MCF 10A (cell line): ENCODE measurements around the gene TECPR2. TPM values are rescaled to one million over a fixed set of nuclear protein-coding genes. Genes with fewer than 3 reads are reported as not detected.
A peak's percentile ranks its signal among the peaks of the same experiment; 100 is the strongest.

ENCODE experiments used
- BruUV-seq: library from RNA; stranded (reverse); fragments of 400-500 nt; replicated peaks from 2 replicates; lab custom pipeline; 2021; lab: Mats Ljungman, UMichigan
- CTCF ChIA-PET: fragments of 300-600 bp; sonication (Branson Sonifier 250); formaldehyde crosslinking; extraction: SDS; loops from one replicate; lab custom pipeline; 2021; ENCODE audit warnings: antibody characterized with exemption, inconsistent platforms; lab: Yijun Ruan, JAX
- POLR2A ChIA-PET: fragments of 300-600, 350-650 bp; sonication (Branson Sonifier 250); formaldehyde crosslinking; extraction: SDS; loops from one replicate; lab custom pipeline; 2020; ENCODE audit warnings: antibody characterized with exemption, inconsistent platforms; lab: Yijun Ruan, JAX
- DNase-seq: peaks from one replicate; pipeline ENCODE4 v3.0.0-alpha.2; 2018; ENCODE audit not compliant: unreplicated experiment
- H3K27ac Mint-ChIP-seq: one replicate; pipeline ENCODE4 v1.8.0; 2022; ENCODE audit warnings: mild to moderate bottlenecking, low read depth, mixed read lengths; ENCODE audit not compliant: unreplicated experiment
- H3K27me3 Mint-ChIP-seq: one replicate; pipeline ENCODE4 v1.8.0; 2022; ENCODE audit warnings: mixed read lengths; ENCODE audit not compliant: insufficient read depth, unreplicated experiment
- H3K36me3 Mint-ChIP-seq: one replicate; pipeline ENCODE4 v1.8.0; 2022; ENCODE audit warnings: mild to moderate bottlenecking, moderate library complexity, mixed read lengths; ENCODE audit not compliant: insufficient read depth, unreplicated experiment
- H3K4me1 Mint-ChIP-seq: one replicate; pipeline ENCODE4 v1.8.0; 2022; ENCODE audit warnings: mixed read lengths; ENCODE audit not compliant: insufficient read depth, unreplicated experiment
- H3K4me3 Mint-ChIP-seq: one replicate; pipeline ENCODE4 v1.8.0; 2022; ENCODE audit warnings: mild to moderate bottlenecking, moderate library complexity, mixed read lengths; ENCODE audit not compliant: unreplicated experiment
- H3K9me3 Mint-ChIP-seq: one replicate; pipeline ENCODE4 v1.8.0; 2022; ENCODE audit warnings: mixed read lengths; ENCODE audit not compliant: unreplicated experiment
- intact Hi-C: fragments of 100-400 bp; cut with micrococcal nuclease; formaldehyde crosslinking; loops from 2 replicates; pipeline ENCODE4 v1.14.1; 2022
- total RNA-seq: library from RNA; stranded (reverse); gene quantifications from 2 replicates; pipeline ENCODE4 v1.2.3, GENCODE V29; 2022
- TF ChIP-seq, protein P1 (sequence below): fragments of 200-600 bp; IDR thresholded peaks from one replicate; pipeline ENCODE4 v1.8.0; 2022; ENCODE audit warnings: antibody characterized with exemption, mild to moderate bottlenecking; ENCODE audit not compliant: unreplicated experiment

Gene TECPR2
- total RNA-seq, 1 experiment from 2014 or later, result 18.4 TPM

DNA sequence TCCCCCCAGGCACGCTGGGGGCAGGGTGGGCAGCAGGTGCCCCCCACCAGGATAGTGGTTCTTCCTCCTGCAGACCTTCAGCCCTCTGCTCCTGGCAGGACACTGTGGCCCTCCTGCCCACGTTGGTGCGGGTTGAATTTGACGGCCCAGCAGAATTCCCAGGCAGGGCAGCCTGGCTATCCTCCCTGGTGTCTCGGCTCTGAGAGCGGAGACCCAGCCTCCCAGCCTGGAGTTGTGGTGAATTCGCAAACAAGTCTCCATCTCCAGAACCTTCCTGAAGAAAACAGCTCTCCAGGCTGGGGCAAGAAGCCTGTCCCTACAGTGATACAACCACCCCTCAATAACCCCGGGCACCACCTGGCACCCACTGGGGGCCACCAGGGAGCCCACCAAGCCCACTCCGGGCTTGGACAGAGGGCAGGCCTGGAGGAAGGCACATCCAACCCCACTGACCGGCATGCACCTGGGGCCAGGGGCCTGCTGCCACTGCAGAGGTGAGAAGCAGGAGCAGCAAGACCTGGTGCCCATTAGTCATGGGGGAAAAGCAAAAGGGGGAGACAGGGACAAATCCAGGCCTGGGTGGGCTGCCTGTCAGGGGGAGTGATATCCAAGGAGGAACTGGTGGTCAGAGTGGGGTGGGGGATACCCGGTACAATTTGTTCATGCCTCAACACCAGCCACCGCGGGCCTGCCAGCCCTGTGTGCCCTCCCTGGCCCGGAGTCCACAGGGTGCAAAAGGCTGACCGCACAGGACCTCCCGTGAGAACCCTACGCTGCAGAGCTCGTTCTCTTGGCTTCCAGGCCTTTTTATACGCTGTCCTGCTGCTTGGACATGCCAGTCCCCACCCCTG lies 143.3 kb downstream of the TECPR2 start:
- Mint-ChIP-seq H3K4me1 (no peaks in the 10 kb centered on the region), H3K27me3 (no peaks in the 10 kb centered on the region), H3K9me3 (no peaks in the 10 kb centered on the region), H3K36me3 (peaks cover 12% of the 10 kb centered on the region), H3K27ac (no peak overlapping the region), H3K4me3 (no peak overlapping the region)
- ChIA-PET CTCF (interaction anchor here (0.6 to 1.0 kb wide), 3 partner anchors 19 to 188 kb away, joined by 3 read pairs; no protein-coding TSS in a partner anchor), POLR2A (no interaction called here)
- intact Hi-C loops, result no loop called here
- DNase-seq, result no peak
- BruUV-seq, result no TSS peak
- TF ChIP-seq, protein P1, sequence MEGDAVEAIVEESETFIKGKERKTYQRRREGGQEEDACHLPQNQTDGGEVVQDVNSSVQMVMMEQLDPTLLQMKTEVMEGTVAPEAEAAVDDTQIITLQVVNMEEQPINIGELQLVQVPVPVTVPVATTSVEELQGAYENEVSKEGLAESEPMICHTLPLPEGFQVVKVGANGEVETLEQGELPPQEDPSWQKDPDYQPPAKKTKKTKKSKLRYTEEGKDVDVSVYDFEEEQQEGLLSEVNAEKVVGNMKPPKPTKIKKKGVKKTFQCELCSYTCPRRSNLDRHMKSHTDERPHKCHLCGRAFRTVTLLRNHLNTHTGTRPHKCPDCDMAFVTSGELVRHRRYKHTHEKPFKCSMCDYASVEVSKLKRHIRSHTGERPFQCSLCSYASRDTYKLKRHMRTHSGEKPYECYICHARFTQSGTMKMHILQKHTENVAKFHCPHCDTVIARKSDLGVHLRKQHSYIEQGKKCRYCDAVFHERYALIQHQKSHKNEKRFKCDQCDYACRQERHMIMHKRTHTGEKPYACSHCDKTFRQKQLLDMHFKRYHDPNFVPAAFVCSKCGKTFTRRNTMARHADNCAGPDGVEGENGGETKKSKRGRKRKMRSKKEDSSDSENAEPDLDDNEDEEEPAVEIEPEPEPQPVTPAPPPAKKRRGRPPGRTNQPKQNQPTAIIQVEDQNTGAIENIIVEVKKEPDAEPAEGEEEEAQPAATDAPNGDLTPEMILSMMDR, result no peak

DNA sequence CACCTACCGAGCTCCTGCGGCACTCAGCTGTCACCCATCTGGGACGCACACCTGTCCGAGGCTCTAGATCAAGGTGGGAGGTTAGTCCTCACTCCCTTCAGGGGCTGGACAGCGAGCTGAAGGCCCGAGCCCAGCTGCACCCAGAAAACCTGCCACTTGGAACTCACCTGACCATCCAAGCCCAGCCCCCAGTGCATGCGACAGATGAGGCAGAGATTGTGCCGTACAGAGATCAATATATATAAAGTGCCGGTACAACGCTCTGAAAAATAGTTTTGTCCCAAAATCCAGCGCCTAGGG lies 143.8 kb downstream of the TECPR2 start:
- H3K27ac Mint-ChIP-seq, result no peak overlapping the region
- H3K4me3 Mint-ChIP-seq, result no peak overlapping the region
- peaks cover 12% of the 10 kb centered on the region for H3K36me3 Mint-ChIP-seq
- intact Hi-C loops, result no loop called here
- no TSS peak for BruUV-seq
- ChIA-PET POLR2A (no interaction called here), CTCF (interaction anchor here (0.6 to 1.0 kb wide), 3 partner anchors 19 to 188 kb away, joined by 3 read pairs; no protein-coding TSS in a partner anchor)
- DNase-seq, result no peak
- no peaks in the 10 kb centered on the region for H3K4me1 Mint-ChIP-seq
- no peaks in the 10 kb centered on the region for H3K9me3 Mint-ChIP-seq
- no peaks in the 10 kb centered on the region for H3K27me3 Mint-ChIP-seq
- TF ChIP-seq, protein P1, result no peak

DNA sequence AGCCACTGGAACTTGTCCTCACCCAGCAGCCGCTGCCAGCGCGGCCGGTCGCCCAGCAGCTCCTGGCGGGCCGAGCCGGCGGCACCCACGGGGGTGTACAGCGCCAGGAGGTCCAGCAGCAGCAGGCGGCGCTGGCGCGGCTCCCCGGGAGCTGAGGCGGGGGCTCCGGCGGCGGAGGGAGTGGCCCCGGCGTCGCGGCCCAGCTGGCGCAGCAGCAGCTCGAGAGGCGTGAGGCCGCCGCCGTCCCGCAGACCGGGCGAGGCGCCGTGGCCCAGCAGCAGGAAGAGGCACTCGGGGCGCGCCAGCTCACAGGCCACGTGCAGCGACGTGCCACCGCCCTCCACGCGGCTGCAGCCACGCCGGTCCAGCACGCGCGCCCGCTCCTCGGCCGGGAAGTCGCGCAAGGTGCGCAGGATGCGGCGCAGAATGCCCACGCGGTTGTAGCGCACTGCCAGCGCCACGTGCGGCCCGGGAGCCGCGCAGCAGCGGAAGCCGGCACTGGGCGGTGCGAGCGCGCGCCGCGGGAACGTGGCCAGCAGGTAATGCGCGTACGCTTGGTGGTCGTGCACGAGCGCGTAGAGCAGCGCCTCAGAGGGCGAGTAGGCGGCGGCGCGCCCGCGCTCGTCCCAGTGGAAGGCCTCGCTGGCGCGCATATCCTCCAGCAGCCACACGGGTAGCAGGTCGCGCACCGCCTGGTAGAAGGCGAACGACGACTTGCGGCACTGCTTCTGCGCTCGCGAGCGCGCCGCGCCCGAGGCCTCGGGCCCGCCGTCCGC lies 144.5 kb downstream of the TECPR2 start:
- peaks cover 7% of the 10 kb centered on the region for H3K36me3 Mint-ChIP-seq
- no peak overlapping the region for H3K4me3 Mint-ChIP-seq
- intact Hi-C loops, result no loop called here
- H3K27ac Mint-ChIP-seq, result no peak overlapping the region
- ChIA-PET CTCF (interaction anchor here (0.5 to 1.1 kb wide), 2 partner anchors 11 to 78 kb away, joined by 3 to 4 read pairs; no protein-coding TSS in a partner anchor), POLR2A (interaction anchor here (1.0 to 1.3 kb wide), 2 partner anchors 13 to 16 kb away, joined by 3 read pairs; no protein-coding TSS in a partner anchor)
- no peaks in the 10 kb centered on the region for H3K27me3 Mint-ChIP-seq
- TF ChIP-seq, protein P1, result no peak
- no peak for DNase-seq
- H3K9me3 Mint-ChIP-seq, result no peaks in the 10 kb centered on the region
- H3K4me1 Mint-ChIP-seq, result no peaks in the 10 kb centered on the region
- BruUV-seq, result no TSS peak

DNA sequence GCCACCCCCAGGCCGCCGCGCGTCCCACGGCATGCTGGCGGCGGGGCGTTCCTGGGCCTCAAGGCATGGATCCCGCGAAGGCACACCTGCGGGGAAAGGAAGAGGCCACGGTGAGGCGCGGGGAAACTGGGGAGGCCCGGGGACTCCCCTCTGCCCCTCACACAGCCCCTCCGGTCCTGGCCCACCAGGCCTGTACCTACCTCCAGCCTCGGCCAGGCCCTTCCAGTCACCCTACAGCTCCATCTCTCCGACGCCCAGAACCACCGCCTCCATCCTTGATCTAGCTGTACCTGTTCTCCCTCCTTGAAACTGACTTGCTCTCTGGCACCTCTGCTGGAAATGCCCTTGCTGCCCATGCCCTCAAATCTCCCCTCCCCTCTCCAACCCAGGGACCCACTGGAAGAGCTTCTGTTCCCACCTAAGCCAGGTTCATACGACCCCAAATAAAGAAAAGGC lies 145.1 kb downstream of the TECPR2 start:
- no TSS peak for BruUV-seq
- Mint-ChIP-seq H3K36me3 (peaks cover 7% of the 10 kb centered on the region), H3K4me3 (peak overlapping the region; percentile 72), H3K27ac (no peak overlapping the region), H3K4me1 (no peaks in the 10 kb centered on the region), H3K9me3 (no peaks in the 10 kb centered on the region), H3K27me3 (no peaks in the 10 kb centered on the region)
- intact Hi-C loops, result loop anchor here (2.0 kb wide), 1 partner anchor 191 kb away; no protein-coding TSS in a partner anchor
- TF ChIP-seq, protein P1, result peak; percentile 17
- ChIA-PET CTCF (interaction anchor here (0.5 to 1.3 kb wide), 4 partner anchors 10 to 79 kb away, joined by 3 to 4 read pairs (median 4); no protein-coding TSS in a partner anchor), POLR2A (interaction anchor here (0.8 to 1.3 kb wide), 4 partner anchors 13 to 71 kb away, joined by 3 read pairs; no protein-coding TSS in a partner anchor)
- DNase-seq, result no peak
